Fibroblast of mammary gland (primary cell): ENCODE measurements around the gene NANOGP8.

Experiments used
- DNase-seq: peaks from one replicate; pipeline ENCODE4 v3.0.0-alpha.2; 2010; ENCODE audit warnings: low read depth
- H3K4me3 ChIP-seq: 2 replicates; pipeline ENCODE4 v1.5.1; 2011; ENCODE audit warnings: low read depth, mild to moderate bottlenecking, low read length, moderate library complexity; ENCODE audit not compliant: control insufficient read depth
- TF ChIP-seq, protein P1 (sequence below): conservative IDR thresholded peaks from 2 replicates; pipeline ENCODE4 v1.5.1; 2011; ENCODE audit warnings: low read depth, low read length, inconsistent platforms; ENCODE audit not compliant: control insufficient read depth, insufficient read depth

Gene NANOGP8

GRCh38 chr15:35043373-35044095 is 41.6 kb downstream of the NANOGP8 start:
- peak; percentile 70 for DNase-seq
- TF ChIP-seq, protein P1, sequence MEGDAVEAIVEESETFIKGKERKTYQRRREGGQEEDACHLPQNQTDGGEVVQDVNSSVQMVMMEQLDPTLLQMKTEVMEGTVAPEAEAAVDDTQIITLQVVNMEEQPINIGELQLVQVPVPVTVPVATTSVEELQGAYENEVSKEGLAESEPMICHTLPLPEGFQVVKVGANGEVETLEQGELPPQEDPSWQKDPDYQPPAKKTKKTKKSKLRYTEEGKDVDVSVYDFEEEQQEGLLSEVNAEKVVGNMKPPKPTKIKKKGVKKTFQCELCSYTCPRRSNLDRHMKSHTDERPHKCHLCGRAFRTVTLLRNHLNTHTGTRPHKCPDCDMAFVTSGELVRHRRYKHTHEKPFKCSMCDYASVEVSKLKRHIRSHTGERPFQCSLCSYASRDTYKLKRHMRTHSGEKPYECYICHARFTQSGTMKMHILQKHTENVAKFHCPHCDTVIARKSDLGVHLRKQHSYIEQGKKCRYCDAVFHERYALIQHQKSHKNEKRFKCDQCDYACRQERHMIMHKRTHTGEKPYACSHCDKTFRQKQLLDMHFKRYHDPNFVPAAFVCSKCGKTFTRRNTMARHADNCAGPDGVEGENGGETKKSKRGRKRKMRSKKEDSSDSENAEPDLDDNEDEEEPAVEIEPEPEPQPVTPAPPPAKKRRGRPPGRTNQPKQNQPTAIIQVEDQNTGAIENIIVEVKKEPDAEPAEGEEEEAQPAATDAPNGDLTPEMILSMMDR = no peak
- no peak overlapping the region for H3K4me3 ChIP-seq

- no peak for DNase-seq
- TF ChIP-seq, protein P1 = no peak
- no peak overlapping the region for H3K4me3 ChIP-seq
Observed at GRCh38 chr15:35040339-35041255, 44.5 kb downstream of the NANOGP8 start.

DNA sequence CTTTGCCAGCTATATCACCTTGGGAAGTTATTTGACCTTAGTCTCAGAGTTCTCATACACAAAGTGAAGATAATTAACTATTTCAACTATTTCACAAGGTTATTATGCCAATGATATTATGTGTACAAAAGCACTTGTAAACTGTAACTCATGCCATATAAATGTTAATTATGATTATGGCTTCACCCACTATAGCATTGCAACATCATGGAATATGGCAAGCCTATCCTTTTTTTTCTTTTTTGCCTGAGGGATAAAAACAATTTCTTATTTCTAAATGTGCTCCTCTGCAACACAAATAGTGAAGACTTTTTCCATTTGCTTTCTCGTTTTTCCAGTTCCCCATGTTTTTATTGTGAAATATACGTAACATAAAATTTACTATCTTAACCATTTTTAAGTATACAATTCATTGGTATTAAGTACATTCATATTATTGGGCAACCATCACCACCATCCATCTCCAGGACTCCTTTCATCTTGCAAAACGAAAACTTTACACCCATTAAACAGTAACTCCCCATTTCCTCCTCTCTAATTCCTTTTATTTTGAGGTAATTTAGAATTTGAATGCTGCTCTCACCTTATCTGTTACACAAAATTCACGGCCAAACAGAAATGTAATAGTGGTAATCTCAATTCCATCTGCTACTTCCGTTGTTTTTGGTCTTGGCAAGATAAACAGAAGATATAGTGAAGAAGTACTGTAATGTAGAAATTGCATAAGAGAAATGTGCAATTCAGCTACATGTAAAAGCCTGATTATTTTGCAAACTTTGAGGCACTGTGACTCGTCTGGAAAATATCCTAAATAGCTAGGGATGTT is 46.3 kb downstream of the NANOGP8 start:
- TF ChIP-seq, protein P1 = no peak
- no peak overlapping the region for H3K4me3 ChIP-seq
- no peak for DNase-seq
